Thyroid gland (tissue), 4 donors: ENCODE data around the gene NISCH.

Experiments
- POLR2A ChIP-seq, 2 donors: fragments of 450-650 bp; IDR thresholded peaks; one replicate each; pipeline ENCODE4 v1.6.1; 2017; ENCODE audit warnings: antibody characterized with exemption in 2 of 2, mild to moderate bottlenecking in 2 of 2, moderate library complexity in 1 of 2
- TF ChIP-seq, protein P1 (sequence below), 6 experiments: fragments of 200-600 bp in 3 of 6; fragments of 450-650 bp in 3 of 6; sonication (generic) in 3 of 6; IDR thresholded peaks; one replicate each; pipeline ENCODE4 v1.5.1; 2016 to 2019; ENCODE audit warnings: antibody characterized with exemption in 6 of 6, mild to moderate bottlenecking in 2 of 6, inconsistent platforms in 1 of 6, moderate library complexity in 1 of 6

DNA sequence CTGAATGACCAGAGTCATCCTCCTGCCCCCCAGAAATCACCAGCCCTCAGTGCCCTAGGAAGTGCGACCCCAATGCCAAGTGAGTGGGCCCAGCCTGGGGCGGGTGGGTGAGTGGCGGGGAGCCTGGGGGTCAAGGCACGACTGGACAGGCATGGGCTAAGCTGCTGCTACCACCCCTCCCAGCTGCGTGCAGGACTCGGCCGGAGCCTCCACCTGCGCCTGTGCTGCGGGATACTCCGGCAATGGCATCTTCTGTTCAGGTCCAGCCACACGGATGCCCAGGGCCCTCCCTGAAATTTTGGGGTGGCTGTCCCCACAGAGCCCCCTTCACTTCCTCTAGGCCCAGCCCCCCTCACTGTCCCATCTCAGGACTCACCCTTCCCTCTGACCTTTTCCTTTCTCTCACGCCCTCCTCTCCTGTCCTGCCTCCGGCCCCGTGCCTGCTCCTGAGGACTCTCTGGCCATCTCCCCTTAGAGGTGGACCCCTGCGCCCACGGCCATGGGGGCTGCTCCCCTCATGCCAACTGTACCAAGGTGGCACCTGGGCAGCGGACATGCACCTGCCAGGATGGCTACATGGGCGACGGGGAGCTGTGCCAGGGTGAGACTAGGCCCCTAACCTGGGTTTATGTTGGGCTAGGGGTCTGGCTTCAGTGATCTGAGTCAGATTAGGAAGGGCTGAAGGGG, 61.2 kb downstream of the NISCH start:
- TF ChIP-seq POLR2A (IDR thresholded peaks at IDR 0.05): no peak
- TF ChIP-seq, protein P1, sequence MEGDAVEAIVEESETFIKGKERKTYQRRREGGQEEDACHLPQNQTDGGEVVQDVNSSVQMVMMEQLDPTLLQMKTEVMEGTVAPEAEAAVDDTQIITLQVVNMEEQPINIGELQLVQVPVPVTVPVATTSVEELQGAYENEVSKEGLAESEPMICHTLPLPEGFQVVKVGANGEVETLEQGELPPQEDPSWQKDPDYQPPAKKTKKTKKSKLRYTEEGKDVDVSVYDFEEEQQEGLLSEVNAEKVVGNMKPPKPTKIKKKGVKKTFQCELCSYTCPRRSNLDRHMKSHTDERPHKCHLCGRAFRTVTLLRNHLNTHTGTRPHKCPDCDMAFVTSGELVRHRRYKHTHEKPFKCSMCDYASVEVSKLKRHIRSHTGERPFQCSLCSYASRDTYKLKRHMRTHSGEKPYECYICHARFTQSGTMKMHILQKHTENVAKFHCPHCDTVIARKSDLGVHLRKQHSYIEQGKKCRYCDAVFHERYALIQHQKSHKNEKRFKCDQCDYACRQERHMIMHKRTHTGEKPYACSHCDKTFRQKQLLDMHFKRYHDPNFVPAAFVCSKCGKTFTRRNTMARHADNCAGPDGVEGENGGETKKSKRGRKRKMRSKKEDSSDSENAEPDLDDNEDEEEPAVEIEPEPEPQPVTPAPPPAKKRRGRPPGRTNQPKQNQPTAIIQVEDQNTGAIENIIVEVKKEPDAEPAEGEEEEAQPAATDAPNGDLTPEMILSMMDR (IDR thresholded peaks at IDR 0.05): no peak
